AG09319 (cell line): ENCODE measurements around the gene TECRL.

Experiments
- DNase-seq: peaks from one replicate; pipeline ENCODE4 v3.0.0-alpha.2; 2010; ENCODE audit warnings: low read depth; ENCODE audit errors: extremely low read depth
- TF ChIP-seq, protein P1 (sequence below): IDR thresholded peaks from 2 replicates; pipeline ENCODE4 v1.5.1; 2011; ENCODE audit warnings: low read depth, mild to moderate bottlenecking, inconsistent platforms, low read length, moderate library complexity

The TECRL gene

GRCh38 chr4:64399313-64400109, 9.7 kb downstream of the TECRL start:
- DNase-seq = no peak
- TF ChIP-seq, protein P1, sequence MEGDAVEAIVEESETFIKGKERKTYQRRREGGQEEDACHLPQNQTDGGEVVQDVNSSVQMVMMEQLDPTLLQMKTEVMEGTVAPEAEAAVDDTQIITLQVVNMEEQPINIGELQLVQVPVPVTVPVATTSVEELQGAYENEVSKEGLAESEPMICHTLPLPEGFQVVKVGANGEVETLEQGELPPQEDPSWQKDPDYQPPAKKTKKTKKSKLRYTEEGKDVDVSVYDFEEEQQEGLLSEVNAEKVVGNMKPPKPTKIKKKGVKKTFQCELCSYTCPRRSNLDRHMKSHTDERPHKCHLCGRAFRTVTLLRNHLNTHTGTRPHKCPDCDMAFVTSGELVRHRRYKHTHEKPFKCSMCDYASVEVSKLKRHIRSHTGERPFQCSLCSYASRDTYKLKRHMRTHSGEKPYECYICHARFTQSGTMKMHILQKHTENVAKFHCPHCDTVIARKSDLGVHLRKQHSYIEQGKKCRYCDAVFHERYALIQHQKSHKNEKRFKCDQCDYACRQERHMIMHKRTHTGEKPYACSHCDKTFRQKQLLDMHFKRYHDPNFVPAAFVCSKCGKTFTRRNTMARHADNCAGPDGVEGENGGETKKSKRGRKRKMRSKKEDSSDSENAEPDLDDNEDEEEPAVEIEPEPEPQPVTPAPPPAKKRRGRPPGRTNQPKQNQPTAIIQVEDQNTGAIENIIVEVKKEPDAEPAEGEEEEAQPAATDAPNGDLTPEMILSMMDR = no peak

GRCh38 chr4:64394469-64394868, 14.8 kb downstream of the TECRL start:
- TF ChIP-seq, protein P1 = no peak
- no peak for DNase-seq

GRCh38 chr4:64388252-64388651, 21.0 kb downstream of the TECRL start:
- no peak for DNase-seq
- TF ChIP-seq, protein P1 = no peak

DNA sequence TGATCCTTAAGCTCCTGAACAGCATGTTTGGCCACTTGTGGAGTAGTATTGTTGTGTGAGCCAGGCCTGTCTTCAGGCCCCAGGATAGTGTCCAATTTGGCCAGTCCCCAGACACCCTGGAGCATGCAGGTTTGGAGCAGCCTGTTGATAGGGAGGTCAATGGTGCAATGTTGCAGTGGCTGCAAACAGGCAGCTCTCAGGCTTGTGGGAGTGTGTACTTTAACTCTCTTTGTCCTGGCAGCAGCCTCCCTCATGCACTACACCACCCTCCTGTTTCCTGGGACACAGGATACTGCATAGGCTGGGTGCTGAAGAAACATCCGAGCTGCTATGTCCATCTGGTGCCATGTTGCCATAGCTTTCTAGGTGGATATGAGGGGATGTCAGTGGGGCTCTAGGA, 24.0 kb downstream of the TECRL start:
- no peak for DNase-seq
- TF ChIP-seq, protein P1 = no peak

DNA sequence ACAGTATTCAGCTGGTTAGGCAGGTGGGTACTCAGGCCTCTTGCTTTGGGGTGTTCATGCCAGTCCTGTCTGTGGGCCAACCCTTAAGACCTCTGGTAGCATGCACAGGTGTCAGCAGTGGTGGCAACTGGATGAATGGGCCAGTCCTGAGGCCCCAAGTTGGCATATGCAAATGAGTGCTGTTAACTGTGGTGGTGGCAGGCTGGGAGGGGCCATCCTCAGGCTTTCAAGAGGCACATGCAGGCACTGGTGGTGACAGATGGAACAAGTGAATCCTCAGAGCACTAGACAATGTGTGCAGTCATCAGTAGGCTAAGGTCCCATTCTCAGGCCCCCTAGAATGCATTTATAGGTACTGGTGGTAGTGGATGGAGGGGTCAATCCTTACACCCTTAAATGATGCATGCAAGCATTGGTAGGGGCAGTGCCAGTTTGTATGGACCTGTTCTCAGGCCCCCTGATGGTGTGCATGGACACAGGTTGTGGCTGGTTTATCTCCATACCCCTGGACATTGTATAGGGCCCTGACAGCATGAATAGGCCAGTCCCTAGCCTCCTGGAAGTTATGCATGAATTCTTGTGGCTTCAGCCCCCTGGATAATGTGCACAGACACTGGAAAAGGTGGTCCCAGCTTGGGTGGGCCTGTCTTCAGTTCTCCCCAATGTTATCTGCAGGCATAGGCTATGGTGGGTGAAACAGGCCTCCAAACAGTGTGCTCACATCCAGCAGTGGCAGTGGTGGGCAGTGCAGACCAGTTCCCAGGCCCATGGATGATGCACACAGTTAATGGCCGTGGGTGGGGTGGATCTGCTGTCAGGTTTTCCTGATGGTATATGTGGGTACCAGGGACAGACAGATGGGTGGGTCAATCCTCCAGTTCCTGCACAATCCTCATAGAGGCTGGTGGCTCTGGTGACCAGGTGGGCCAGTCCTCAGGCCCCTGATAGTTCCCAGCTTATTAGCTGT, 24.7 kb downstream of the TECRL start:
- no peak for DNase-seq
- TF ChIP-seq, protein P1 = no peak

DNA sequence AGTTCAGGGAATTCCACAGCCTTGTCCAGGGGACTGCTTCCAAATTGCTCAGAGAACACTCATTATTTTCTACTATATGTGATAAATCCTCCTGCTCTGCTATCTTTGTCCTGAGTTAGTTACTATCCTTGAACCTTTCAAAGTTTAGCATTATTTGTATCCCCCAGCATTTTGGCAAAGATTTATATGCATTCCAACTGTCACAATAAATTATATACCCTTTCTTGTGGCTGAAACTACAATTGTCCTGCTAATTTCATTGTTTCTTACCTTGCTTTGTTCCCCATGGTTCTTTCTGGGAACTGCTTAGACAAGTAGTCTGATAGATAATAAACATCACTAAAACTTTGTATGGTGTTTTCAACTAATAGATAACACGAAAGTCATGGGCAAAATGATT, 40.5 kb downstream of the TECRL start:
- DNase-seq = no peak
- TF ChIP-seq, protein P1 = no peak

GRCh38 chr4:64361399-64361740, 47.9 kb downstream of the TECRL start:
- TF ChIP-seq, protein P1 = no peak
- no peak for DNase-seq
